HCT116 (cell line): ENCODE results near the gene KRT12. TPM values are rescaled to one million over a fixed set of nuclear protein-coding genes. Genes with fewer than 3 reads are reported as not detected.

Experiments used
- ATAC-seq: fragments of 200-7000 bp; cut with Tn5 transposase; 2 replicates; pipeline ENCODE4 v1.9.1; 2020; ENCODE audit warnings: mild to moderate bottlenecking, moderate library complexity
- BruUV-seq: library from RNA; stranded (reverse); fragments of 400-500 nt; replicated peaks from 2 replicates; lab custom pipeline; 2021; lab: Mats Ljungman, UMichigan
- CTCF ChIA-PET: fragments of 300-600 bp; sonication (Branson Sonifier 250); formaldehyde crosslinking; loops from one replicate; lab custom pipeline; 2021; ENCODE audit warnings: antibody characterized with exemption; lab: Charles Lee
- POLR2A ChIA-PET: fragments of 300-600, 350-600 bp; sonication (Branson Sonifier 250); formaldehyde crosslinking; loops from one replicate; lab custom pipeline; 2021; ENCODE audit warnings: antibody characterized with exemption; lab: Charles Lee
- RAD21 ChIA-PET, 2 experiments: fragments of 300-600 bp; sonication (Branson Sonifier 250); formaldehyde crosslinking; loops; one replicate each; lab custom pipeline; 2023; ENCODE audit warnings: low total read pairs in 2 of 2; ENCODE audit not compliant: uncharacterized antibody in 2 of 2, unreplicated experiment in 2 of 2, low non-redundant PET in 1 of 2; lab: Charles Lee
- DNase-seq: peaks from one replicate; pipeline ENCODE4 v3.0.0-alpha.2; 2010; ENCODE audit warnings: low read depth, low spot score
- H2AFZ ChIP-seq: fragments of 200-600 bp; shearing (Covaris generic), sonication (generic); 2 replicates; pipeline ENCODE4 v1.6.1; 2017; ENCODE audit warnings: low read depth, mixed run types, mixed read lengths, antibody characterized with exemption, low read length; ENCODE audit not compliant: poor library complexity, severe bottlenecking
- H3K27ac ChIP-seq: 2 replicates; pipeline ENCODE4 v1.5.1; 2012; ENCODE audit warnings: low read depth, low read length
- H3K27me3 ChIP-seq: fragments of 200-600 bp; sonication (generic); 2 replicates; pipeline ENCODE4 v1.6.1; 2016; ENCODE audit warnings: mixed run types, low read length, mixed read lengths; ENCODE audit not compliant: insufficient read depth
- H3K36me3 ChIP-seq, 2 experiments: fragments of 200-500 bp in 1 of 2; fragments of 200-600 bp in 1 of 2; sonication (Bioruptor generic) in 1 of 2; sonication (generic) in 1 of 2; 2 replicates each; pipeline versions ENCODE4 v1.5.1 to v1.6.1; 2014 to 2016; ENCODE audit warnings: low read length in 2 of 2, inconsistent platforms in 1 of 2, mixed read lengths in 1 of 2, mixed run types in 1 of 2; ENCODE audit not compliant: insufficient read depth in 2 of 2, control insufficient read depth in 1 of 2
- H3K4me1 ChIP-seq, 2 experiments: fragments of 200-600 bp in 1 of 2; sonication (generic) in 1 of 2; 2 replicates each; pipeline versions ENCODE4 v1.5.1 to v1.6.1; 2012 to 2017; ENCODE audit warnings: low read length in 2 of 2, inconsistent platforms in 1 of 2, mild to moderate bottlenecking in 1 of 2, mixed read lengths in 1 of 2, mixed run types in 1 of 2, moderate library complexity in 1 of 2; ENCODE audit not compliant: insufficient read depth in 2 of 2, control insufficient read depth in 1 of 2
- H3K4me2 ChIP-seq: fragments of 200-600 bp; sonication (generic); 2 replicates; pipeline ENCODE4 v1.6.1; 2017; ENCODE audit warnings: mixed run types, low read length, mixed read lengths
- H3K4me3 ChIP-seq, 2 experiments: fragments of 200-600 bp in 1 of 2; sonication (generic) in 1 of 2; replicated peaks in 1 of 2; 2 replicates each; pipeline ENCODE4 v1.5.1; 2011 to 2016; ENCODE audit warnings: low read length in 2 of 2, control low read depth in 1 of 2, low read depth in 1 of 2, mild to moderate bottlenecking in 1 of 2, mixed read lengths in 1 of 2, mixed run types in 1 of 2
- H3K79me2 ChIP-seq: fragments of 200-600 bp; sonication (generic); 2 replicates; pipeline ENCODE4 v1.6.1; 2017; ENCODE audit warnings: mild to moderate bottlenecking, mixed run types, low read length, moderate library complexity, mixed read lengths; ENCODE audit not compliant: insufficient read depth
- H3K9ac ChIP-seq: fragments of 200-600 bp; sonication (generic); 2 replicates; pipeline ENCODE4 v1.6.1; 2016; ENCODE audit warnings: low read length, mixed read lengths
- H3K9me2 ChIP-seq: fragments of 200-600 bp; sonication (generic), shearing (Covaris generic); 2 replicates; pipeline ENCODE4 v1.6.1; 2017; ENCODE audit warnings: mixed run types, mild to moderate bottlenecking, moderate library complexity; ENCODE audit not compliant: insufficient read depth
- H3K9me3 ChIP-seq, 2 experiments: fragments of 200-500 bp in 1 of 2; fragments of 200-600 bp in 1 of 2; sonication (Bioruptor generic) in 1 of 2; sonication (generic) in 1 of 2; 2 replicates each; pipeline ENCODE4 v1.6.1; 2014 to 2017; ENCODE audit warnings: low read length in 2 of 2, mixed read lengths in 2 of 2, inconsistent platforms in 1 of 2, low read depth in 1 of 2, mild to moderate bottlenecking in 1 of 2, mixed run types in 1 of 2, moderate library complexity in 1 of 2; ENCODE audit not compliant: control insufficient read depth in 1 of 2, insufficient read depth in 1 of 2
- H4K20me1 ChIP-seq: fragments of 200-600 bp; sonication (generic), shearing (Covaris generic); 2 replicates; pipeline ENCODE4 v1.6.1; 2017; ENCODE audit warnings: mixed run types, mild to moderate bottlenecking, moderate library complexity; ENCODE audit not compliant: insufficient read depth
- CBX3 ChIP-seq: IDR thresholded peaks from 2 replicates; pipeline ENCODE4 v1.6.1; 2012; ENCODE audit warnings: low read depth
- CEBPB ChIP-seq: IDR thresholded peaks from 2 replicates; pipeline ENCODE4 v1.6.1; 2012; ENCODE audit warnings: low read depth
- CTCF ChIP-seq, 3 experiments: fragments of 200-600 bp in 1 of 3; sonication (generic) in 1 of 3; IDR thresholded peaks in 2 of 3; conservative IDR thresholded peaks in 1 of 3; 2 replicates each; pipeline ENCODE4 v1.5.1; 2012 to 2017; ENCODE audit warnings: low read depth in 2 of 3, low read length in 2 of 3, antibody characterized with exemption in 1 of 3, borderline replicate concordance in 1 of 3, control low read depth in 1 of 3, mild to moderate bottlenecking in 1 of 3, mixed read lengths in 1 of 3, mixed run types in 1 of 3, moderate library complexity in 1 of 3; ENCODE audit not compliant: insufficient read depth in 1 of 3
- EZH2 ChIP-seq: fragments of 200-600 bp; sonication (generic); IDR thresholded peaks from 2 replicates; pipeline ENCODE4 v1.6.1; 2017; ENCODE audit warnings: antibody characterized with exemption, mixed run types
- EZH2phosphoT487 ChIP-seq: fragments of 200-600 bp; IDR thresholded peaks from 2 replicates; pipeline ENCODE4 v1.6.1; 2018; ENCODE audit warnings: antibody characterized with exemption, borderline replicate concordance
- POLR2AphosphoS5 ChIP-seq: IDR thresholded peaks from 2 replicates; pipeline ENCODE4 v1.6.1; 2011; ENCODE audit warnings: mild to moderate bottlenecking, low read depth, low read length, moderate library complexity
- REST ChIP-seq: IDR thresholded peaks from 2 replicates; pipeline ENCODE4 v1.6.1; 2012; ENCODE audit warnings: low read depth
- SIN3A ChIP-seq: IDR thresholded peaks from 2 replicates; pipeline ENCODE4 v1.6.1; 2012; ENCODE audit warnings: low read depth
- ZNF274 ChIP-seq: fragments of 200-500 bp; sonication (Bioruptor generic); IDR thresholded peaks from 2 replicates; pipeline ENCODE4 v1.6.1; 2014; ENCODE audit warnings: mild to moderate bottlenecking, low read depth, low read length, inconsistent platforms
- intact Hi-C: fragments of 100-400 bp; cut with micrococcal nuclease; formaldehyde crosslinking; loops from 2 replicates; pipeline ENCODE4 v1.10.0; 2022
- total RNA-seq: library from RNA; stranded (reverse); gene quantifications from one replicate; pipeline ENCODE4 v1.2.1, GENCODE V29; 2021; ENCODE audit not compliant: unreplicated experiment

The KRT12 gene
- total RNA-seq, 1 experiment from 2014 or later: not detected

- no peak for DNase-seq
- Histone ChIP-seq H3K4me2 (peak overlapping the region; percentile 85), H2AFZ (no peak overlapping the region), H3K9me2 (no peaks in the 10 kb centered on the region), H3K4me3 (peak overlapping the region; percentile 69 to 88), H3K27ac (peak overlapping the region; percentile 93), H3K36me3 (peaks cover 8 to 10% of the 10 kb centered on the region in 2 experiments; a peak in 2 of 4 replicates), H3K9me3 (no peaks in the 10 kb centered on the region), H3K4me1 (peaks cover 8 to 19% of the 10 kb centered on the region in 2 experiments), H3K27me3 (no peaks in the 10 kb centered on the region), H3K79me2 (peaks cover 67% of the 10 kb centered on the region), H3K9ac (peak overlapping the region; percentile 86), H4K20me1 (no peaks in the 10 kb centered on the region)
- ATAC-seq: no peak
- BruUV-seq: TSS peak; percentile 87
- ChIA-PET RAD21 (no interaction called here), POLR2A (interaction anchor here (1.3 to 1.6 kb wide), 2 partner anchors 12 to 870 kb away, joined by 3 to 4 read pairs; no protein-coding TSS in a partner anchor), CTCF (interaction anchor here (1.0 to 1.5 kb wide), 2 partner anchors 54 to 846 kb away, joined by 4 to 9 read pairs; no protein-coding TSS in a partner anchor)
- TF ChIP-seq CTCF (IDR thresholded peaks at IDR 0.05 in 2 of 3, conservative IDR thresholded peaks at IDR 0.05 in 1 of 3; ENCODE audit: borderline replicate concordance in 1 of 3, insufficient read depth in 1 of 3, low read depth in 2 of 3, low read length in 2 of 3) (no peak), EZH2phosphoT487 (no peak), SIN3A (no peak), REST (no peak), ZNF274 (no peak), CBX3 (no peak), POLR2AphosphoS5 (no peak), EZH2 (no peak), CEBPB (no peak)
- intact Hi-C loops: loop anchor here (5.0 kb wide), 1 partner anchor 83 kb away; no protein-coding TSS in a partner anchor
These were observed 47.4 kb downstream of the KRT12 start for GRCh38 chr17:40819528-40820125.
